22Rv1 (cell line): ENCODE results near the gene PNMA1.

Source experiments
- H3K27ac ChIP-seq: fragments of 450-650 bp; 2 replicates; pipeline ENCODE4 v1.5.1; 2017
- CTCF ChIP-seq: fragments of 450-650 bp; IDR thresholded peaks from 2 replicates; pipeline ENCODE4 v1.5.1; 2017; ENCODE audit warnings: mild to moderate bottlenecking
- ZFX ChIP-seq: fragments of 450-650 bp; IDR thresholded peaks from 2 replicates; pipeline ENCODE4 v1.6.1; 2017; ENCODE audit warnings: antibody characterized with exemption, borderline replicate concordance

Gene PNMA1

DNA sequence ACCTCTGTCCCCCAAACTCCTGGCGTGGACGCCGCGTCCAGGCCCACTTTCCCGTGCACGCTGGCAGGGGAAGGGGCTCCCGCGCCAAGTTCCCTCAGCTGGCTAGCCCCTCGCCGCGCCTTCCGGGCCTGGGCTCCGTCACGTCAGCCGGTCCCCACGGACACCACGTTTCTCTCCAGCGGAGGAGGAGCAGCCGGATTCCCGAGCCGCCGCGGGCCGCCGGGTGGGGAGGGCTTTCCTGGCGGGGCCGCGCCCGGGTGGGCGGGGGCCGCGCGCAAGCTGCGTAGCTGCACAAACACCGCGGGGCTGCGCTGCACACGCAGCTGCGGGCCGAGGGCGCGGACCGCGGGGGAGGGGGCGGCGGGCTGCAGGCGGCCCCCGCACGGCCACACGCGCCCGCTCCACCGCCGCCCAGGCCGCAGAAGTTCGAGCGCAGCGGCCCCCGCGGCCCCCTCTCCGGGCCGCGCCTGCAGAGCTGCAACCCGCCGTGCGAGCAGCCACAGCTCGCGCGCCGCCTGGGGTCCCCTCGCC lies 45.1 kb upstream of the PNMA1 start:
- peak overlapping the region; percentile 98 for H3K27ac ChIP-seq
- TF ChIP-seq ZFX (no peak), CTCF (no peak)

DNA sequence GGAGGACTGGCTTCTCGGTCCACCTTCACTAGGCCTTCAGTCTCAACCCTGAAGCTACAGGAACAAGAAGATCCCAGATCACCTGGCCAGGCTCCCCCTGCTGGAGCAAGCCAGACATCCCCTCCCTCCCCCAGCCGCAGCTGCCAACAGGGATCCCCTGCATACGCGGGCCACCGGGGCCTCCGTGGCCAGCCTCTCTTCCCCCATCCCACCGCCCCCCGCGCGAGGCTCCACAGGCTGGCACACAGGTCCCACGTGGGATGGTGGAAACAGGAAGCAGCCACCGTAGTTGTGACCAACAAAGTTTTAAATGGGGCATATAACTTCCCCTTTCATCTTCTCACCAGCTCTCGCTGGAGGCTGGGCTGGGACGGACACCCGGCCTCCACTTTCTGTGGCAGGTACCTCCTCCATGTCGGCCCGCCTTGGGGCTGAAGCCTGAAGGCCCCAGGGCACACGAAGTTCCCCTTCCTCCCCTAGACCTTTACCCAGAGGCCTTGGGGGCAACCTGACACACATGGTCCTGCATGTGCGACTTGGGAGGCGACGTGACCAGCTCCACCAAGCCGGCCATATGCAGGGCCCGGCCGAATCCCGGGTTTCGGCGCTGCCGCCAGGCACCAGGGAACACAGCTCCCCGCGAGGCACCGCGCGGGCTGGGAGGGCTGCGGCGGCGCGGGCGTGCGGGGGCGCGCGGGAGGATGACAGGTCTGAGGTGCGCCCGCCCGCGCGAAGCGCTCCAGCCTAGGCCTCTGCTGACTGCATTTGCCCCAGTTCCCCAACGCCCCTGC lies 44.4 kb upstream of the PNMA1 start:
- TF ChIP-seq CTCF (peak; percentile 82), ZFX (no peak)

GRCh38 chr14:73757876-73758391 lies 43.8 kb upstream of the PNMA1 start:
- no peak for TF ChIP-seq ZFX
- no peak for TF ChIP-seq CTCF
- H3K27ac ChIP-seq: peak overlapping the region; percentile 98

More for the DNA sequence above, 44.4 kb upstream of the PNMA1 start:
- H3K27ac ChIP-seq: peak overlapping the region; percentile 98

GRCh38 chr14:73757381-73757780 lies 43.2 kb upstream of the PNMA1 start:
- H3K27ac ChIP-seq: peak overlapping the region; percentile 98
- no peak for TF ChIP-seq CTCF

DNA sequence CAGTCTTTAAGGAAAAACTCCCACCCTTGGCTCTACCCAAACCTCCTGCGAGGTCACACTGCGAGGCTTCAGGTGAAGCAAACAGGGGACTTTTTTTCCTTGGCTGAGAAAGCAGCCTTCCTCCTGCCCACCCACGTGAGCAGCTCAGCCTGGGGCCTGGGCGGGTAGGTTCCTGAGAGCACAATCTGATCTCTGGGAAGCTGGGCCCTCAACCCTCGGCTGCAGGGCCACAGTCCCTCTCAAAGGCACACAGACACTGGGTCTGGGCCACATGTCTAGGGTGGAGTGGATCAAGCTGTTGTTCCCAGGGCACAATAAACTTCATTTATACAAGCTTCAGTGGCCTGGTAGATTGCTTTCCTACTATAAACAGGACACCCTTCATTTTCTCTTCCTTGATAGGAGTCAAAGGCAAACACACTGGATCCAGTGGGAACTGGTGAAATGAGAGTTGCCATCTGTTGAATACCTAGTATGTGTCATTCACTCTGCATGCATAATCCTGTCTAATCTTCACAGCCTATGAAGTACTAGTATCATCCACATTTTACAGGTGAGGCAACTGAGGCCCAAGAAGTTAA lies 41.3 kb upstream of the PNMA1 start:
- H3K27ac ChIP-seq: peak overlapping the region; percentile 98
- no peak for TF ChIP-seq ZFX

DNA sequence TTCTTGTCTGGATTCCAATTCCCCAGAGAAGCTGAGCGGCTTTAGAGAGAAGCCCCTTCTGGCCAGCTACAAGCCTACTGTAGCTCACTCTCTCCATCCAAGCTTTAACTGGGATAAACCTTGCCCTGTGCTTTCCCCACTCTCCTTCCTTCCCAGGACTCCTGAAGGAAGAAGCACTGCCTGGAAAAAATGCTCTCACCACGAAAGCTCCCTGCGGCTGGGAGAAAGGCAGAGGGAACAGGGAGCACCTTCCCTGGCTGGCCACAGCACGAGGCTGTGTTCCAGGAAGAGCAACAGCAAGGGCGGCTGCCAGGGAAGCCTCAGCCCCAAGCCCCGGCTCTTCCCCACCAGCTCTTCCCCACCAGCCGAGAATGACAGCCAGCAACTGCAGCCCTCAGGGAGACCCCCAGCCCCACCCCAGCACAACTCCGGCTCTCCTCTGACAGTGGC lies 40.8 kb upstream of the PNMA1 start:
- no peak for TF ChIP-seq CTCF
- TF ChIP-seq ZFX: no peak
- peak overlapping the region; percentile 98 for H3K27ac ChIP-seq

- no peak for TF ChIP-seq ZFX
- no peak for TF ChIP-seq CTCF
- H3K27ac ChIP-seq: peak overlapping the region; percentile 98
These were observed 40.0 kb upstream of the PNMA1 start for GRCh38 chr14:73753887-73754795.
